IMR-90 (cell line): ENCODE results near the gene CDC25A.

ENCODE experiments used
- CHD1 ChIP-seq: IDR thresholded peaks from 2 replicates; pipeline ENCODE4 v1.6.1; 2012; ENCODE audit warnings: low read depth, low read length, improper control_type of control experiment
- RAD21 ChIP-seq: IDR thresholded peaks from 2 replicates; pipeline ENCODE4 v1.6.1; 2012; ENCODE audit warnings: low read length, improper control_type of control experiment
- TF ChIP-seq, protein P1 (sequence below): conservative IDR thresholded peaks from 2 replicates; pipeline ENCODE4 v1.5.1; 2012; ENCODE audit warnings: mild to moderate bottlenecking, low read depth, low read length, improper control_type of control experiment

DNA sequence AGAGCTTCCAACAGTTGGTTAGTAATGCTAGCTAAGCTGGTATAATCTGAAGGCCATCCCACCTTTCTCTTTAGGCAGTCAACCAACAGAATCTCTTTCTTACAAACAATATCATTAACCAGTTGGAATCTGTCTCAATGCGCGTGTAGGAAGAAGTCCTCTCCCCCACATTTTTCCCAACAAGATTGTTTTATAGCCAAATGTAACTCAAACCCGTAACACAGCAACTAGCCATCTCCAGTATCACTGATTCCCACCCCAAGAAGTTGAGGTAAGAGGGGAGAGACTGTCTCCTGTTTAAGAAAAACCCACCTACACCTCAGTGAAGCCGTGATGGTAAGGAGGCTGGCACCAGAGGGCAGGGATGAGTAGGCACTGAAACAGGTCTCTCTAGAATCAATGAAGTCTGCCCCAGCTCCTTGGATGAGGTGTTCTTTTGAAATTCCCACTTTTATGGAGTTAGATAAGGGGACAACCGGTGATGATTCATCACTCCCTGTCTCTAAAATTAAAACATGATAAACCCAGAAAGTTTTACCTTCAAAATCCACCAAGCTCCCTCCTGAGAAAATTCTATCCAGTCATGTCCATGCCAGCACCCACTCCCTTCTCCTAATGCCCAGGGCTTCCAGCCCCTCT lies 30.9 kb downstream of the CDC25A start:
- no peak for TF ChIP-seq CHD1
- no peak for TF ChIP-seq RAD21
- TF ChIP-seq, protein P1, sequence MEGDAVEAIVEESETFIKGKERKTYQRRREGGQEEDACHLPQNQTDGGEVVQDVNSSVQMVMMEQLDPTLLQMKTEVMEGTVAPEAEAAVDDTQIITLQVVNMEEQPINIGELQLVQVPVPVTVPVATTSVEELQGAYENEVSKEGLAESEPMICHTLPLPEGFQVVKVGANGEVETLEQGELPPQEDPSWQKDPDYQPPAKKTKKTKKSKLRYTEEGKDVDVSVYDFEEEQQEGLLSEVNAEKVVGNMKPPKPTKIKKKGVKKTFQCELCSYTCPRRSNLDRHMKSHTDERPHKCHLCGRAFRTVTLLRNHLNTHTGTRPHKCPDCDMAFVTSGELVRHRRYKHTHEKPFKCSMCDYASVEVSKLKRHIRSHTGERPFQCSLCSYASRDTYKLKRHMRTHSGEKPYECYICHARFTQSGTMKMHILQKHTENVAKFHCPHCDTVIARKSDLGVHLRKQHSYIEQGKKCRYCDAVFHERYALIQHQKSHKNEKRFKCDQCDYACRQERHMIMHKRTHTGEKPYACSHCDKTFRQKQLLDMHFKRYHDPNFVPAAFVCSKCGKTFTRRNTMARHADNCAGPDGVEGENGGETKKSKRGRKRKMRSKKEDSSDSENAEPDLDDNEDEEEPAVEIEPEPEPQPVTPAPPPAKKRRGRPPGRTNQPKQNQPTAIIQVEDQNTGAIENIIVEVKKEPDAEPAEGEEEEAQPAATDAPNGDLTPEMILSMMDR, result no peak
